K562 (cell line): ENCODE data around the gene NUDCD3. TPM values are rescaled to one million over a fixed set of nuclear protein-coding genes. Genes with fewer than 3 reads are reported as not detected.

Experiments
- ATAC-seq: fragments of 200-7000 bp; cut with Tn5 transposase; 3 replicates; pipeline ENCODE4 v1.9.1; 2020; ENCODE audit warnings: moderate library complexity
- BruUV-seq: library from RNA; stranded (reverse); fragments of 400-500 nt; replicated peaks from 2 replicates; lab custom pipeline; 2021; lab: Mats Ljungman, UMichigan
- CTCF ChIA-PET: fragments of 300-600 bp; formaldehyde crosslinking; extraction: SDS; loops from one replicate; lab custom pipeline; 2021; ENCODE audit warnings: low intra/inter-chr PET ratio; lab: Yijun Ruan, JAX
- POLR2A ChIA-PET: fragments of 300-600, 350-650 bp; sonication (Branson Sonifier 250); formaldehyde crosslinking; extraction: SDS; loops from one replicate; lab custom pipeline; 2021; ENCODE audit warnings: antibody characterized with exemption, inconsistent platforms; lab: Yijun Ruan, JAX
- DNase-seq, 4 experiments: peaks; one replicate each; pipeline versions ENCODE4 v3.0.0 to v3.0.0-alpha.2; 2011 to 2018; ENCODE audit warnings: low spot score in 3 of 4, mixed read lengths in 3 of 4; ENCODE audit errors: extremely low read depth in 1 of 4
- FAIRE-seq: peaks from 2 replicates; lab custom pipeline; 2011; peaks lifted over from hg19 to GRCh38; lab: Jason Lieb, UNC
- H2AFZ ChIP-seq: 2 replicates; pipeline ENCODE4 v1.6.0; 2011; ENCODE audit warnings: low read depth, low read length, control low read depth, inconsistent platforms
- H3K27ac ChIP-seq: fragments of 200-600 bp; 3 replicates; pipeline ENCODE4 v1.8.0; 2011; ENCODE audit warnings: low read depth, mild to moderate bottlenecking, control low read depth, inconsistent platforms, low read length, moderate library complexity, mixed read lengths; ENCODE audit errors: extremely low read depth
- H3K27me3 ChIP-seq, 2 experiments: fragments of 300-600 bp in 1 of 2; 2 replicates in 1 of 2; 3 replicates in 1 of 2; pipeline versions ENCODE4 v1.6.0 to v1.8.0; 2011; ENCODE audit warnings: inconsistent platforms in 2 of 2, low read length in 2 of 2, mild to moderate bottlenecking in 1 of 2, mixed read lengths in 1 of 2, moderate library complexity in 1 of 2; ENCODE audit not compliant: control insufficient read depth in 2 of 2, insufficient read depth in 2 of 2
- H3K36me3 ChIP-seq: fragments of 300-600 bp; 3 replicates; pipeline ENCODE4 v1.8.0; 2011; ENCODE audit warnings: mild to moderate bottlenecking, low read length, inconsistent platforms; ENCODE audit not compliant: control insufficient read depth, insufficient read depth
- H3K4me1 ChIP-seq, 2 experiments: fragments of 200-600 bp in 1 of 2; replicated peaks in 1 of 2; 2 replicates in 1 of 2; 3 replicates in 1 of 2; pipeline versions ENCODE4 v1.5.1 to v1.8.0; 2011; ENCODE audit warnings: inconsistent platforms in 2 of 2, low read length in 2 of 2, mild to moderate bottlenecking in 1 of 2, mixed read lengths in 1 of 2, moderate library complexity in 1 of 2; ENCODE audit not compliant: control insufficient read depth in 2 of 2, insufficient read depth in 2 of 2
- H3K4me2 ChIP-seq: 2 replicates; pipeline ENCODE4 v1.6.1; 2011; ENCODE audit warnings: low read length, control low read depth, inconsistent platforms, mixed read lengths; ENCODE audit not compliant: insufficient read depth
- H3K4me3 ChIP-seq: fragments of 200-600 bp; sonication (generic), shearing (Covaris generic); 2 replicates; pipeline ENCODE4 v1.5.1; 2016; ENCODE audit warnings: control low read depth, inconsistent platforms
- H3K79me2 ChIP-seq: fragments of 200-600 bp; 3 replicates; pipeline ENCODE4 v1.8.0; 2011; ENCODE audit warnings: low read length, inconsistent platforms; ENCODE audit not compliant: control insufficient read depth, insufficient read depth
- H3K9ac ChIP-seq, 2 experiments: 2 replicates each; pipeline versions ENCODE4 v1.6.0 to v1.6.1; 2011; ENCODE audit warnings: low read depth in 2 of 2, low read length in 2 of 2, control low read depth in 1 of 2, inconsistent platforms in 1 of 2, mild to moderate bottlenecking in 1 of 2, mixed read lengths in 1 of 2; ENCODE audit not compliant: insufficient read depth in 1 of 2
- H3K9me1 ChIP-seq: one replicate; pipeline ENCODE4 v1.6.0; 2011; ENCODE audit warnings: inconsistent platforms, mild to moderate bottlenecking, low read length, moderate library complexity; ENCODE audit not compliant: control insufficient read depth, insufficient read depth
- H3K9me3 ChIP-seq: replicated peaks from 2 replicates; pipeline ENCODE4 v1.5.1; 2011; ENCODE audit warnings: low read depth, low read length, inconsistent platforms; ENCODE audit not compliant: control insufficient read depth, insufficient read depth
- H4K20me1 ChIP-seq: replicated peaks from 2 replicates; pipeline ENCODE4 v1.6.1; 2011; ENCODE audit warnings: low read length, inconsistent platforms, mixed read lengths; ENCODE audit not compliant: control insufficient read depth, insufficient read depth
- BACH1 ChIP-seq: fragments of 200-800 bp; sonication (Bioruptor generic); IDR thresholded peaks from 2 replicates; pipeline ENCODE4 v1.6.1; 2016; ENCODE audit warnings: missing genetic modification characterization, missing compliant biosample characterization
- CREB5 ChIP-seq: fragments of 250-450 bp; sonication (Bioruptor Pico); IDR thresholded peaks from 2 replicates; pipeline ENCODE4 v1.5.0; 2020; ENCODE audit warnings: mild to moderate bottlenecking
- CSDE1 ChIP-seq, 2 experiments: fragments of 450-650 bp; IDR thresholded peaks; 2 replicates each; pipeline ENCODE4 v1.6.1; 2016; ENCODE audit warnings: mild to moderate bottlenecking in 1 of 2
- CTBP1 ChIP-seq: fragments of 450-650 bp; IDR thresholded peaks from 2 replicates; pipeline ENCODE4 v1.6.1; 2016; ENCODE audit warnings: borderline replicate concordance
- HINFP ChIP-seq: fragments of 450-650 bp; conservative IDR thresholded peaks from 2 replicates; pipeline ENCODE4 v1.6.1; 2016; ENCODE audit warnings: missing genetic modification characterization, low read depth, mild to moderate bottlenecking, control low read depth, missing compliant biosample characterization
- HOMEZ ChIP-seq: fragments of 250-450 bp; sonication (Bioruptor Pico); IDR thresholded peaks from 2 replicates; pipeline ENCODE4 v1.4.0; 2020; ENCODE audit warnings: mild to moderate bottlenecking, moderate library complexity
- PHTF2 ChIP-seq: fragments of 250-450 bp; sonication (Bioruptor Pico); IDR thresholded peaks from 2 replicates; pipeline ENCODE4 v1.5.0; 2021; ENCODE audit warnings: mild to moderate bottlenecking
- PTRF ChIP-seq: fragments of 450-650 bp; IDR thresholded peaks from 2 replicates; pipeline ENCODE4 v1.6.1; 2016; ENCODE audit warnings: mild to moderate bottlenecking, missing genetic modification characterization, missing compliant biosample characterization
- RBM15 ChIP-seq: fragments of 200-400 bp; formaldehyde crosslinking; IDR thresholded peaks from 2 replicates; pipeline ENCODE4 v1.6.1; 2018; ENCODE audit warnings: mild to moderate bottlenecking, low read length, moderate library complexity; ENCODE audit not compliant: insufficient read depth
- SAFB2 ChIP-seq: fragments of 200-400 bp; formaldehyde crosslinking; IDR thresholded peaks from 2 replicates; pipeline ENCODE4 v1.6.1; 2018; ENCODE audit warnings: borderline replicate concordance, low read length, low read depth, moderate library complexity; ENCODE audit not compliant: severe bottlenecking
- SPI1 ChIP-seq: IDR thresholded peaks from 2 replicates; pipeline ENCODE4 v1.6.1; 2011; ENCODE audit warnings: low read depth, low read length, control low read depth, borderline replicate concordance
- SREBF2 ChIP-seq: sonication (generic); formaldehyde crosslinking; IDR thresholded peaks from 2 replicates; pipeline ENCODE4 v1.4.0; 2020; ENCODE audit warnings: mild to moderate bottlenecking, missing genetic modification reagents
- TRIM24 ChIP-seq, 2 experiments: fragments of 450-650 bp; IDR thresholded peaks; 2 replicates each; pipeline ENCODE4 v1.6.1; 2016
- VEZF1 ChIP-seq: fragments of 200-800 bp; sonication (Bioruptor generic); IDR thresholded peaks from 2 replicates; pipeline ENCODE4 v1.6.1; 2017; ENCODE audit warnings: missing genetic modification characterization, missing compliant biosample characterization
- ZNF431 ChIP-seq: sonication (generic); formaldehyde crosslinking; IDR thresholded peaks from 2 replicates; pipeline ENCODE4 v1.8.0; 2022; ENCODE audit warnings: mild to moderate bottlenecking, missing genetic modification reagents
- WGBS: fragments of 100-300 bp; shearing (Covaris generic); methylation state at CpG from one replicate; pipeline ENCODE4 v1.1.6; 2016; ENCODE audit warnings: low coverage, mixed read lengths; ENCODE audit not compliant: insufficient coverage; ENCODE audit errors: missing lambda C conversion rate; 5-methylcytosine and 5-hydroxymethylcytosine counted together
- in situ Hi-C: fragments of 300-500 bp; cut with MboI; formaldehyde crosslinking; loops from 4 replicates; pipeline ENCODE4 v1.15.0; 2018; ENCODE audit warnings: inconsistent platforms, mixed read lengths
- intact Hi-C: fragments of 100-400 bp; cut with micrococcal nuclease; formaldehyde crosslinking; loops from 2 replicates; pipeline ENCODE4 v1.14.2; 2022
- polyA plus RNA-seq, 8 experiments: library from polyadenylated mRNA; depleted of rRNA in 4 of 8; stranded (reverse) in 5 of 8; unstranded in 3 of 8; fragments of >200 nt; fragmentation: Nextera tagmentation in 2 of 8; fragmentation: Illumina TruSeq in 1 of 8; extraction: Ambion mirVana in 2 of 8; extraction: Trizol in 1 of 8; gene quantifications; 2 replicates each; pipeline versions ENCODE4 v1.2.1 to v1.2.3, GENCODE V29; 2011 to 2014; ENCODE audit warnings: inconsistent platforms in 1 of 8, missing spikeins in 1 of 8
- total RNA-seq, 7 experiments: library from RNA; depleted of rRNA in 6 of 7; stranded (reverse); fragments of >200 nt in 6 of 7; fragmentation: Illumina TruSeq in 2 of 7; extraction: Trizol in 2 of 7; gene quantifications; 2 replicates each; pipeline versions ENCODE4 v1.2.1 to v1.2.3, GENCODE V29; 2011 to 2021; ENCODE audit warnings: low replicate concordance in 1 of 7

The NUDCD3 gene
- total and polyA plus RNA-seq, 9 of the 15 experiments (the other 6 are each of a cell fraction or from before 2014, with no cell fraction given): 24.8 to 64.2 (median 42.6) TPM

GRCh38 chr7:44521347-44522095 is 31.1 kb upstream of the NUDCD3 start (continued):
- TF ChIP-seq BACH1 (tag) (no peak), PTRF (tag) (no peak), CREB5 (CRISPR knock-in tag) (no peak), PHTF2 (CRISPR knock-in tag) (no peak), SPI1 (no peak), CTBP1 (no peak), SAFB2 (no peak), TRIM24 (IDR thresholded peaks at IDR 0.05) (no peak)

GRCh38 chr7:44520574-44520973 is 30.1 kb upstream of the NUDCD3 start:
- 19% methylated on average over 5 of the region's 5 CpGs for WGBS
- ATAC-seq: no peak; the same call in 1 of the 3 replicates
- no peak for TF ChIP-seq RBM15
- no peak for TF ChIP-seq HOMEZ (CRISPR knock-in tag)
- no peak for TF ChIP-seq HINFP (tag)
- TF ChIP-seq VEZF1 (CRISPR knock-in tag): no peak
- TF ChIP-seq CSDE1 (IDR thresholded peaks at IDR 0.05): no peak
- TF ChIP-seq SREBF2 (CRISPR knock-in tag): no peak
- no peak for TF ChIP-seq ZNF431

More at GRCh38 chr7:44520574-44520973, 30.1 kb upstream of the NUDCD3 start:
- Histone ChIP-seq H3K9me3 (peaks cover 5% of the 10 kb centered on the region; the same call in 1 of the 2 replicates), H3K27me3 (peaks cover 6 to 38% of the 10 kb centered on the region in 2 experiments; a peak in 4 of 5 replicates), H4K20me1 (no peaks in the 10 kb centered on the region), H3K9ac (no peak overlapping the region), H3K36me3 (no peaks in the 10 kb centered on the region), H3K79me2 (no peaks in the 10 kb centered on the region), H3K4me3 (no peak overlapping the region), H3K27ac (no peak overlapping the region), H3K4me2 (no peak overlapping the region), H2AFZ (no peak overlapping the region), H3K9me1 (no peaks in the 10 kb centered on the region), H3K4me1 (peaks cover 0 to 9% of the 10 kb centered on the region in 2 experiments; a peak in 2 of 5 replicates)
- no TSS peak for BruUV-seq
- ChIA-PET POLR2A (interaction anchor here (0.8 to 1.7 kb wide), 2 partner anchors 9 to 13 kb away, joined by 3 to 6 read pairs; no protein-coding TSS in a partner anchor), CTCF (no interaction called here)
- DNase-seq (no peak), FAIRE-seq (no peak)
- in situ Hi-C loops: no loop called here
- intact Hi-C loops: no loop called here
